PC-9 (cell line): ENCODE measurements around the gene GBGT1. TPM values are rescaled to one million over a fixed set of nuclear protein-coding genes. Genes with fewer than 3 reads are reported as not detected.

Experiments
- BruUV-seq: library from RNA; stranded (reverse); fragments of 400-500 nt; replicated peaks from 2 replicates; lab custom pipeline; 2021; lab: Mats Ljungman, UMichigan
- CTCF ChIA-PET: fragments of 300-600 bp; sonication (Branson Sonifier 250); formaldehyde crosslinking; loops from one replicate; lab custom pipeline; 2022; ENCODE audit warnings: antibody characterized with exemption; lab: Charles Lee
- POLR2A ChIA-PET: fragments of 300-600 bp; sonication (Branson Sonifier 250); formaldehyde crosslinking; loops from one replicate; lab custom pipeline; 2022; ENCODE audit warnings: antibody characterized with exemption; ENCODE audit not compliant: unreplicated experiment; lab: Charles Lee
- DNase-seq, 2 experiments: peaks; one replicate each; pipeline versions ENCODE4 v3.0.0 to v3.0.0-alpha.2; 2015 to 2022; ENCODE audit warnings: mixed read lengths in 1 of 2
- H2AFZ ChIP-seq: fragments of 200-600 bp; sonication (generic); 2 replicates; pipeline ENCODE4 v1.8.1; 2017; ENCODE audit warnings: antibody characterized with exemption
- H3F3A ChIP-seq: fragments of 200-600 bp; sonication (generic); 2 replicates; pipeline ENCODE4 v1.8.1; 2017; ENCODE audit warnings: antibody characterized with exemption, mild to moderate bottlenecking, low read depth; ENCODE audit not compliant: insufficient read depth
- H3K27ac ChIP-seq: fragments of 200-600 bp; sonication (generic); 2 replicates; pipeline ENCODE4 v1.6.1; 2016; ENCODE audit warnings: mixed run types
- H3K27me3 ChIP-seq: fragments of 200-600 bp; sonication (generic); 2 replicates; pipeline ENCODE4 v1.6.1; 2016; ENCODE audit warnings: low read depth, mixed run types; ENCODE audit not compliant: insufficient read depth
- H3K36me3 ChIP-seq: fragments of 200-600 bp; sonication (generic); 2 replicates; pipeline ENCODE4 v1.6.1; 2016; ENCODE audit warnings: low read depth, mixed run types
- H3K4me1 ChIP-seq: fragments of 200-600 bp; sonication (generic); replicated peaks from 2 replicates; pipeline ENCODE4 v1.6.1; 2016; ENCODE audit warnings: mixed run types; ENCODE audit not compliant: insufficient read depth
- H3K4me2 ChIP-seq: fragments of 200-600 bp; sonication (generic); 2 replicates; pipeline ENCODE4 v1.6.1; 2017; ENCODE audit warnings: mixed run types
- H3K4me3 ChIP-seq: fragments of 200-600 bp; sonication (generic); 2 replicates; pipeline ENCODE4 v1.6.1; 2016; ENCODE audit warnings: mixed run types
- H3K79me2 ChIP-seq: fragments of 200-600 bp; sonication (generic); 2 replicates; pipeline ENCODE4 v1.6.1; 2017; ENCODE audit warnings: low read depth, mixed run types
- H3K9me2 ChIP-seq: fragments of 200-600 bp; sonication (generic); 2 replicates; pipeline ENCODE4 v1.8.1; 2017; ENCODE audit warnings: mild to moderate bottlenecking; ENCODE audit not compliant: insufficient read depth
- H3K9me3 ChIP-seq: fragments of 200-600 bp; sonication (generic); 2 replicates; pipeline ENCODE4 v1.8.1; 2016; ENCODE audit warnings: low read depth; ENCODE audit not compliant: insufficient read depth
- H4K20me1 ChIP-seq: fragments of 200-600 bp; sonication (generic); 2 replicates; pipeline ENCODE4 v1.8.1; 2017; ENCODE audit not compliant: insufficient read depth
- EZH2 ChIP-seq: fragments of 200-600 bp; sonication (generic); IDR thresholded peaks from 2 replicates; pipeline ENCODE4 v1.8.0; 2017; ENCODE audit warnings: antibody characterized with exemption, low read depth
- intact Hi-C: fragments of 100-400 bp; cut with micrococcal nuclease; formaldehyde crosslinking; loops from one replicate; pipeline ENCODE4 v1.10.0; 2022; ENCODE audit not compliant: unreplicated experiment
- total RNA-seq: library from RNA; stranded (reverse); gene quantifications from 2 replicates; pipeline ENCODE4 v1.2.3, GENCODE V29; 2021
- TF ChIP-seq, protein P1 (sequence below): fragments of 200-600 bp; sonication (generic); conservative IDR thresholded peaks from 2 replicates; pipeline ENCODE4 v1.6.1; 2017; ENCODE audit warnings: mixed run types, antibody characterized with exemption, mild to moderate bottlenecking, moderate library complexity

Gene GBGT1
- total RNA-seq, 1 experiment from 2014 or later, result 1.2 TPM

DNA sequence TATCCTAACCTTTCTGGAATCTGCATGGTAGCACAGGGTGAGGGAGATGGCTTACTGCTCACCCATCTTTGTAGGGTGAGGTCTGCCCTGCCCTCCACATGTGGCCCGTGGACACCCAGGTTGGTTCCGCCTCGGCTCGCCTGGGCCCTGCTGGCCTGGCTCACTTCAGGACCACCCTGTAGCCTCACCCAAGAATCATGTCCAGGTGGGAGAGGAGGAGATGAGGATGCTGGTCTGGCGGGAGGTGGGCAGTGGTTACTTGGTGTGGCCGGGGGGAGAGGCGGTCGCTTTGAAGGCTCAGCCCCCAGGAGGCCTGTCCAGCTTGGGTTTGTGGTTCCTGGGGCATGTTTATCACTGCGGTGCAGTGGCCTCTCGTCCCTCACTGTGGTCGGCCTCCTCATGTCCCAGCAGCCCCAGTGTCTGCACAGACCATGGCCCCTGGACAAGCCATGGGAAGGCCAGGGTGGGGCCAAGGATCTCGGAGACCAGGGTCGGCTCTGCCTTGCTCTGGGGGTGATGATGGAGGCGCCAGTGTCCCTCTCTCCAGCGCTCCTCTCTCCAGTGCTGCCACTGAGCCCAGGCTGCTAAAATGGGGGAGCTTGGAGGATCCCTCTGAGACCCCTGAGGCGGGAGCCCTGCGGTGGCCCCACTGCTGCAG is 40.8 kb upstream of the GBGT1 start:
- no peaks in the 10 kb centered on the region for H3K9me3 ChIP-seq
- no peaks in the 10 kb centered on the region for H3K79me2 ChIP-seq
- DNase-seq, result no peak
- H3F3A ChIP-seq, result no peaks in the 10 kb centered on the region
- TF ChIP-seq EZH2, result no peak
- TF ChIP-seq, protein P1, sequence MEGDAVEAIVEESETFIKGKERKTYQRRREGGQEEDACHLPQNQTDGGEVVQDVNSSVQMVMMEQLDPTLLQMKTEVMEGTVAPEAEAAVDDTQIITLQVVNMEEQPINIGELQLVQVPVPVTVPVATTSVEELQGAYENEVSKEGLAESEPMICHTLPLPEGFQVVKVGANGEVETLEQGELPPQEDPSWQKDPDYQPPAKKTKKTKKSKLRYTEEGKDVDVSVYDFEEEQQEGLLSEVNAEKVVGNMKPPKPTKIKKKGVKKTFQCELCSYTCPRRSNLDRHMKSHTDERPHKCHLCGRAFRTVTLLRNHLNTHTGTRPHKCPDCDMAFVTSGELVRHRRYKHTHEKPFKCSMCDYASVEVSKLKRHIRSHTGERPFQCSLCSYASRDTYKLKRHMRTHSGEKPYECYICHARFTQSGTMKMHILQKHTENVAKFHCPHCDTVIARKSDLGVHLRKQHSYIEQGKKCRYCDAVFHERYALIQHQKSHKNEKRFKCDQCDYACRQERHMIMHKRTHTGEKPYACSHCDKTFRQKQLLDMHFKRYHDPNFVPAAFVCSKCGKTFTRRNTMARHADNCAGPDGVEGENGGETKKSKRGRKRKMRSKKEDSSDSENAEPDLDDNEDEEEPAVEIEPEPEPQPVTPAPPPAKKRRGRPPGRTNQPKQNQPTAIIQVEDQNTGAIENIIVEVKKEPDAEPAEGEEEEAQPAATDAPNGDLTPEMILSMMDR, result no peak
- no peak overlapping the region for H3K4me3 ChIP-seq
- peaks cover 61% of the 10 kb centered on the region for H3K27me3 ChIP-seq
- H3K27ac ChIP-seq, result no peak overlapping the region
- ChIA-PET CTCF (no interaction called here), POLR2A (no interaction called here)
- no TSS peak for BruUV-seq
- H3K36me3 ChIP-seq, result no peaks in the 10 kb centered on the region
- no peaks in the 10 kb centered on the region for H3K9me2 ChIP-seq
- no peak overlapping the region for H2AFZ ChIP-seq
- no peaks in the 10 kb centered on the region for H3K4me1 ChIP-seq
- intact Hi-C loops, result no loop called here
- no peaks in the 10 kb centered on the region for H4K20me1 ChIP-seq
- H3K4me2 ChIP-seq, result no peak overlapping the region

DNA sequence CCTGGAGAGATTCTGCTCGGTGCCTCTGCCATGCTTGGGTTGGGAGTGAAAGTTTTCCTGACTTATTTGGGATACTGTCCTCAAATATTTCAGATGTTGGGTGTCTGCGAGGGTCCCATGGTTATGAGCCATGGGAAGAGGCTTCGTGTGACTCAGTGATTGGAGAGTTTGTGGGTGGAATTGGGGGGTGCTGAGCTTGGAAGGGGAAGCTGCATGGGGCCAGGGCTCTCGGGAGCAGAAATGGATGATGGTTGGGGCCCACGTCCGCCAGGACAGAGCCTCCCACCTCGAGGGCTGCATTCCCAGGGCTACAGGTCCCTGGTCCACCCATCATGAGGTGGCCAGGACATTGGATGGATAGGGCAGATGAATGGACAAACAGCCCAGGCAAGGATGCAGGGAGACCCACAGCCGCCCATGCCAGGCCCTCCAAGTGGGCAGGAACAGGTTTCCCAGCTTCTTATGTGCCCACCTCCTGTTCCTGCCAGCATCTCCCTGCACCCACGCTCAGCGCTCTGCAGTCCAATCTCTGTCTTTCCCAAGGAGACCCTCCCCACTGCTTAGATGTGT is 39.9 kb upstream of the GBGT1 start:
- Histone ChIP-seq H3K27me3 (peaks cover 64% of the 10 kb centered on the region), H3K79me2 (no peaks in the 10 kb centered on the region), H2AFZ (no peak overlapping the region), H3K36me3 (no peaks in the 10 kb centered on the region), H3F3A (no peaks in the 10 kb centered on the region), H3K4me3 (no peak overlapping the region), H3K4me2 (no peak overlapping the region), H3K27ac (no peak overlapping the region), H3K4me1 (no peaks in the 10 kb centered on the region), H3K9me2 (no peaks in the 10 kb centered on the region), H4K20me1 (no peaks in the 10 kb centered on the region), H3K9me3 (no peaks in the 10 kb centered on the region)
- CTCF ChIA-PET, result no interaction called here
- BruUV-seq, result no TSS peak
- DNase-seq, result no peak
- TF ChIP-seq, protein P1, result no peak
- no peak for TF ChIP-seq EZH2
- intact Hi-C loops, result no loop called here
- POLR2A ChIA-PET, result no interaction called here

DNA sequence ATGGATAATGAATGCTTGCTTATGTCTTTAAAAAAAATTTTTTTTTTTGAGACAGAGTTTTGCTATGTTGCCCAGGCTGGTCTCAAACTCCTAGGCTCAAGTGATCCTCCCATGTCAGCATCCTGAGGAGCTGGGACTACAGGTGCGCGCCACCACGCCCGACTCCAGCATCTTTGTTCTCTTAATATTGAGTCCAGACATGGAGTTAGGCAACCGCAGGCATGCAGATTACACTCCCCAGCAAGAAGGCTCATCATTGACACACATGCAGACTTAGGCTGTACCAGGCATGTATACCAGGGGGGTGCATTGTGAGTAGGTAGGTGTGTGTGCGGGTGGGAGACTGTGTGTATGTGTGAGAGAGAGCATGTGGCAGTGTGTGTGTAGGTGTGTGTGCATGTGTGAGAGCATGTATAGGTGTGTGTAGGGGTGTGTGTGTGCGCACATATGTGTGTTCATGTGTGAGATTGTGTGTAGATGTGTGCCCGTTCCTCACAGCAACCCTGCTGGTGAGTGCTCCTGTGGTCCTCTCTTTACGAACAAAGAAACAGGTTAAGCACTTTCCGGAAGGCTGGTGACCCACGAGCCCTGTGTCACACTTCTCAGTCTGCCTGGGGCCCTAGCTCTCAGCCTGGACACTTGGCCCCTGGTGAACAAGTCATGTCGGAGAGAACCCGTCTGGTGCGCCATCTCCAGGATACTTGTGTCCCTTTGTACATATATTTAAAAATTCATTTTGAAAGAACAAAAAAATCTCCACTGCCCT is 39.2 kb upstream of the GBGT1 start:
- H4K20me1 ChIP-seq, result no peaks in the 10 kb centered on the region
- H3K36me3 ChIP-seq, result no peaks in the 10 kb centered on the region
- no peak overlapping the region for H3K4me3 ChIP-seq
- POLR2A ChIA-PET, result no interaction called here
- no peaks in the 10 kb centered on the region for H3K9me2 ChIP-seq
- no peaks in the 10 kb centered on the region for H3K79me2 ChIP-seq
- no peak for DNase-seq
- H3F3A ChIP-seq, result no peaks in the 10 kb centered on the region
- H3K27ac ChIP-seq, result no peak overlapping the region
- no peak overlapping the region for H2AFZ ChIP-seq
- CTCF ChIA-PET, result interaction anchor here (0.7 kb wide), 1 partner anchor 49 kb away, joined by 5 read pairs; no protein-coding TSS in a partner anchor
- H3K4me1 ChIP-seq, result no peaks in the 10 kb centered on the region
- TF ChIP-seq EZH2, result no peak
- TF ChIP-seq, protein P1, result no peak
- H3K27me3 ChIP-seq, result peaks cover 69% of the 10 kb centered on the region
- H3K4me2 ChIP-seq, result no peak overlapping the region
- intact Hi-C loops, result no loop called here
- no TSS peak for BruUV-seq
- H3K9me3 ChIP-seq, result no peaks in the 10 kb centered on the region
